Osteoblast (primary cell): Measurements from ENCODE around the gene BHLHA15. TPM values are rescaled to one million over a fixed set of nuclear protein-coding genes. Genes with fewer than 3 reads are reported as not detected.

Source experiments
- DNase-seq: peaks from one replicate; pipeline ENCODE4 v3.0.0; 2011; ENCODE audit warnings: low spot score, mixed read lengths; ENCODE audit not compliant: insufficient read length; ENCODE audit errors: missing footprints
- H2AFZ ChIP-seq: 2 replicates; pipeline ENCODE4 v1.6.0; 2011; ENCODE audit warnings: mild to moderate bottlenecking, low read length
- H3K27ac ChIP-seq: 2 replicates; pipeline ENCODE4 v1.5.1; 2011; ENCODE audit warnings: mild to moderate bottlenecking, low read depth, low read length, moderate library complexity
- H3K27me3 ChIP-seq: 2 replicates; pipeline ENCODE4 v1.6.0; 2012; ENCODE audit warnings: mild to moderate bottlenecking, control low read depth, inconsistent platforms, low read length, moderate library complexity; ENCODE audit not compliant: insufficient read depth
- H3K36me3 ChIP-seq: 2 replicates; pipeline ENCODE4 v1.5.1; 2011; ENCODE audit warnings: mild to moderate bottlenecking, low read length, control low read depth, moderate library complexity; ENCODE audit not compliant: insufficient read depth
- H3K4me1 ChIP-seq: 2 replicates; pipeline ENCODE4 v1.5.1; 2011; ENCODE audit warnings: mild to moderate bottlenecking, low read length, control low read depth, moderate library complexity; ENCODE audit not compliant: insufficient read depth
- H3K4me2 ChIP-seq: 2 replicates; pipeline ENCODE4 v1.6.0; 2011; ENCODE audit warnings: mild to moderate bottlenecking, low read length; ENCODE audit not compliant: insufficient read depth
- H3K4me3 ChIP-seq: fragments of 200-600 bp; sonication (generic); 3 replicates; pipeline ENCODE4 v1.5.1; 2012; ENCODE audit warnings: mild to moderate bottlenecking, low read length, inconsistent platforms; ENCODE audit not compliant: insufficient read depth
- H3K79me2 ChIP-seq: 2 replicates; pipeline ENCODE4 v1.6.0; 2012; ENCODE audit warnings: mild to moderate bottlenecking, low read length, control low read depth, inconsistent platforms; ENCODE audit not compliant: insufficient read depth
- H3K9me3 ChIP-seq: 2 replicates; pipeline ENCODE4 v1.5.1; 2011; ENCODE audit warnings: low read depth, low read length, control low read depth
- H4K20me1 ChIP-seq: 2 replicates; pipeline ENCODE4 v1.6.0; 2012; ENCODE audit warnings: mild to moderate bottlenecking, low read length, control low read depth; ENCODE audit not compliant: insufficient read depth
- CTCF ChIP-seq: IDR thresholded peaks from 2 replicates; pipeline ENCODE4 v1.5.1; 2011; ENCODE audit warnings: mild to moderate bottlenecking, low read depth, low read length, moderate library complexity; ENCODE audit errors: extremely low read depth
- total RNA-seq: library from RNA; depleted of rRNA; stranded (reverse); fragments of >200 nt; gene quantifications from 2 replicates; pipeline ENCODE4 v1.2.3, GENCODE V29; 2012

The BHLHA15 gene
- total RNA-seq, result not detected in 2 replicates

DNA sequence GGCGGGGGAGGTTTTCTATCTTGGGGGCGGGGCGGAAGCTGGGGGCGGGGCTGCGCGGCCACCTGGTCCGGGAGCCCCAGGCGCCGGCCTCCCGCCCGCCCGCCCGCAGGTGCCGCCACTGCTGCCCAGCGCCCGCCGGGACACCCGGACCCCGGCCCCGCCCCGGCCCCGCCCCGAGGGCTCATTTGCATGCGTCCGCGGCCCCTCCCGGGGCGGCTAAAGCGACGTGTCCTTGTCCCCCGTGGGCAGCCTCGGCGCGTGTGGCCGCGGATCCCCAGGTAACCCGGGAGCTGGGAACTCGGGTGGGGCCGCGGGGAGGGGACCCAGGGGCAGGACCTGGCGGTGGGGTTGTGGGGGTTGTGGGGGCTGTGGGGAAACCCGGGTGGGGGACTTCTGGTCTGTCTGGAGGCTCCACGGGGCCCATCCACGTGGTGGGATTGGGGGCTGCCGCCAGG, at the start of gene BHLHA15:
TSS of gene BHLHA15 (plus strand) at position 219 of the 455 bp plus-strand sequence. CDS start 871 bp downstream, outside the sequence.
- Histone ChIP-seq H3K36me3 (no peaks in the 10 kb centered on the region), H3K4me3 (peak within 1 kb of the TSS; percentile 65), H2AFZ (no peak within 1 kb of the TSS), H3K4me1 (no peaks in the 10 kb centered on the region), H3K9me3 (no peaks in the 10 kb centered on the region), H3K27ac (no peak within 1 kb of the TSS), H3K4me2 (peak within 1 kb of the TSS; percentile 73), H3K79me2 (no peaks in the 10 kb centered on the region), H3K27me3 (no peaks in the 10 kb centered on the region), H4K20me1 (no peaks in the 10 kb centered on the region)
- DNase-seq, result peak; percentile 95
- no peak for TF ChIP-seq CTCF

DNA sequence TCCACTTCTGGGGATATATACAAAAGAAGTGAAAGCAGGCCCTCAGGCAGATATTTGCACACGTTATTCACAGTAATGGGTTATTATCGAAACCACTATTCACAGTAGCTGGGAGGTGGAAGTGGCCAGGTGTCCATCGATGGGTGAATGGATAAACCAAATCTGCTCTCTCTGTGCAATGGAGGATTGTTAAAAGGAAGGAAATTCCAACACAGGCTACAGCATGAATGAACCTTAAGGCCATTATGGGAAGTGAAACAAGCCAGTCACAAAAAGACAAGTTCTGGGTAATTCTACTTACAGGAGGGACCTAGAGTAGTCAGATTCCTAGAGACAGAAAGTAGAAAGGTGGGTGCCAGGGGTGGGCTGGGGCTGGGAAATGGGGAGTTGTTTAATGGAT, 48.5 kb upstream of the BHLHA15 start:
- no peaks in the 10 kb centered on the region for H3K27me3 ChIP-seq
- H3K4me1 ChIP-seq, result peaks cover 3% of the 10 kb centered on the region
- H3K27ac ChIP-seq, result no peak overlapping the region
- no peak for TF ChIP-seq CTCF
- peaks cover 7% of the 10 kb centered on the region for H4K20me1 ChIP-seq
- H3K4me2 ChIP-seq, result no peak overlapping the region
- H3K79me2 ChIP-seq, result no peaks in the 10 kb centered on the region
- no peaks in the 10 kb centered on the region for H3K9me3 ChIP-seq
- no peaks in the 10 kb centered on the region for H3K36me3 ChIP-seq
- no peak overlapping the region for H3K4me3 ChIP-seq
- no peak overlapping the region for H2AFZ ChIP-seq
- no peak for DNase-seq

DNA sequence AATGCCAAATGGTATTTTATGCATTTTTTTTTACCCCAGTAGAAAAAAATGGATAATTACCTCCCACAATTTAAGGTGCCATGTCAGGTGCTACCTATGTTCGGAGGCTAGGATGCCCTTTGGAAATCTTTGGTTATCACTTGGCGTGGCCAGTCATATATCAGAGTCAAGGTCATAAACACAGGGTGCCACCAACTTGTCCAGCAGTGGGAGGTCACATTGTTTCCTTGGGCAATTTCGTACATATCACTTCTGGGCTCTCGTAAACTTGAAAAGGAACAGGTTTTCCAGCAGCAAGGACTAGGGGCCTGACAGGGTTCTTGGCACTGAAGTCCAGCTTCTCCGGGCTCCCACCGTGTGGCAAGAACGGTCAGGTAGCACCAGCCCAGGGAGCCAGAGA, 48.0 kb upstream of the BHLHA15 start:
- Histone ChIP-seq H3K4me1 (peaks cover 3% of the 10 kb centered on the region), H3K79me2 (no peaks in the 10 kb centered on the region), H3K27ac (peak overlapping the region; percentile 28), H3K4me2 (no peak overlapping the region), H2AFZ (no peak overlapping the region), H3K4me3 (no peak overlapping the region), H4K20me1 (peaks cover 7% of the 10 kb centered on the region), H3K36me3 (no peaks in the 10 kb centered on the region), H3K27me3 (no peaks in the 10 kb centered on the region), H3K9me3 (no peaks in the 10 kb centered on the region)
- DNase-seq, result no peak
- TF ChIP-seq CTCF, result no peak

- Histone ChIP-seq H4K20me1 (peaks cover 7% of the 10 kb centered on the region), H3K36me3 (no peaks in the 10 kb centered on the region), H2AFZ (no peak overlapping the region), H3K9me3 (no peaks in the 10 kb centered on the region), H3K4me3 (no peak overlapping the region), H3K4me1 (peaks cover 3% of the 10 kb centered on the region), H3K27ac (peak overlapping the region; percentile 28), H3K79me2 (no peaks in the 10 kb centered on the region), H3K4me2 (peak overlapping the region; percentile 24), H3K27me3 (no peaks in the 10 kb centered on the region)
- peak; percentile 70 for DNase-seq
- TF ChIP-seq CTCF, result no peak
Observed at GRCh38 chr7:98163704-98164494, 47.3 kb upstream of the BHLHA15 start.
